HG02678 (cell line): ENCODE data around the gene SERTAD2.

Source experiments
- ATAC-seq: cut with Tn5 transposase; IDR thresholded peaks from one replicate; pipeline ENCODE4 v1.9.1; 2021; ENCODE audit warnings: mild to moderate bottlenecking, moderate library complexity; ENCODE audit not compliant: unreplicated experiment

Gene SERTAD2

GRCh38 chr2:64675860-64676259 lies 22.1 kb upstream of the SERTAD2 start:
- no peak for ATAC-seq

- ATAC-seq = no peak
Measured at GRCh38 chr2:64672708-64673107, 19.0 kb upstream of the SERTAD2 start.

- no peak for ATAC-seq
Measured at GRCh38 chr2:64670047-64670446, 16.3 kb upstream of the SERTAD2 start.

- ATAC-seq = no peak
Measured at GRCh38 chr2:64669288-64669687, 15.6 kb upstream of the SERTAD2 start.

- no peak for ATAC-seq
Measured at GRCh38 chr2:64668542-64668941, 14.8 kb upstream of the SERTAD2 start.

GRCh38 chr2:64667535-64667934 lies 13.8 kb upstream of the SERTAD2 start:
- peak; percentile 28 for ATAC-seq

- ATAC-seq = peak; percentile 80
Measured at GRCh38 chr2:64666810-64667438, 13.2 kb upstream of the SERTAD2 start.

GRCh38 chr2:64665709-64666108 lies 12.0 kb upstream of the SERTAD2 start:
- no peak for ATAC-seq

GRCh38 chr2:64663402-64663801 lies 9.7 kb upstream of the SERTAD2 start:
- no peak for ATAC-seq

GRCh38 chr2:64661741-64662169 lies 8.0 kb upstream of the SERTAD2 start:
- no peak for ATAC-seq

GRCh38 chr2:64659252-64659651 lies 5.5 kb upstream of the SERTAD2 start:
- no peak for ATAC-seq

GRCh38 chr2:64658269-64658668 lies 4.6 kb upstream of the SERTAD2 start:
- no peak for ATAC-seq

GRCh38 chr2:64657411-64657810 lies 3.7 kb upstream of the SERTAD2 start:
- no peak for ATAC-seq

- no peak for ATAC-seq
Measured at GRCh38 chr2:64656379-64656778, 2.7 kb upstream of the SERTAD2 start.

GRCh38 chr2:64655873-64656272 lies 2.2 kb upstream of the SERTAD2 start:
- ATAC-seq = no peak

- ATAC-seq = no peak
Measured at GRCh38 chr2:64655018-64655664, 1.4 kb upstream of the SERTAD2 start.

- ATAC-seq = peak; percentile 35
Measured at GRCh38 chr2:64654063-64654811, 524 bp upstream of the SERTAD2 start.

GRCh38 chr2:64652231-64653108 lies 1.2 kb downstream of the SERTAD2 start:
- ATAC-seq = no peak

- no peak for ATAC-seq
Measured at GRCh38 chr2:64651590-64651989, 2.1 kb downstream of the SERTAD2 start.

GRCh38 chr2:64650722-64651338 lies 2.9 kb downstream of the SERTAD2 start:
- ATAC-seq = no peak

- ATAC-seq = no peak
Measured at GRCh38 chr2:64650296-64650695, 3.4 kb downstream of the SERTAD2 start.
